ENCODE results near the gene SCUBE3. TPM values are rescaled to one million over a fixed set of nuclear protein-coding genes. Genes with fewer than 3 reads are reported as not detected.

Gene SCUBE3
- total RNA-seq, 2 donors from 2014 or later, result 2.0 to 3.4 TPM

DNA sequence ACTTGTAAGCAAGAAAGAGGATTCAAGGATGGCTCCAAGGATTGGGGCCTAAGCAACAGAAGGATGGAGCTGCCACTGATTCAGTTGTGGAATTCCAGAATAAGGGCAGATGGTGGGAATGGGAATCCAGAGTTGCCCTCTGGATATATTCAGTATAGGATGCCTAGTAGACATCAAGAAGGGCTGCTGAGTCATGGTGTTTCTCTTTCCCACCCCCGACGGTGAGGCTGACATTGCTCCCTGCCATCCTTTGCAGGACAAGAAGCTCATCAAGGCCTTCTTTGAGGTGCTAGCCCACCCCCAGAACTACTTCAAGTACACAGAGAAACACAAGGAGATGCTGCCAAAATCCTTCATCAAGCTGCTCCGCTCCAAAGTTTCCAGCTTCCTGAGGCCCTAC is 34.5 kb downstream of the SCUBE3 start:
- Histone ChIP-seq H3K27ac (no peak overlapping the region), H3K36me3 (no peaks in the 10 kb centered on the region), H3K9me3 (no peaks in the 10 kb centered on the region), H3K27me3 (replicated peaks; ENCODE audit: insufficient read depth) (no peaks in the 10 kb centered on the region), H3K4me3 (no peak overlapping the region), H3K4me1 (replicated peaks) (no peaks in the 10 kb centered on the region)
- TF ChIP-seq POLR2A (IDR thresholded peaks at IDR 0.05) (no peak), CTCF (IDR thresholded peaks at IDR 0.05) (no peak), POLR2AphosphoS5 (IDR thresholded peaks at IDR 0.05) (no peak)
- 55% methylated on average over 3 of the region's 3 CpGs for WGBS
- DNase-seq (ENCODE audit: low spot score), result no peak
- intact Hi-C loops (cut with DNase I), result no loop called here

GRCh38 chr6:35248965-35249364 is 35.2 kb downstream of the SCUBE3 start:
- TF ChIP-seq CTCF (IDR thresholded peaks at IDR 0.05), result no peak
- no peak for TF ChIP-seq POLR2A (IDR thresholded peaks at IDR 0.05)
- TF ChIP-seq POLR2AphosphoS5 (IDR thresholded peaks at IDR 0.05), result no peak
- DNase-seq (ENCODE audit: low spot score), result no peak
- Histone ChIP-seq H3K27me3 (replicated peaks; ENCODE audit: insufficient read depth) (no peaks in the 10 kb centered on the region), H3K9me3 (no peaks in the 10 kb centered on the region), H3K36me3 (no peaks in the 10 kb centered on the region), H3K4me3 (no peak overlapping the region), H3K27ac (no peak overlapping the region), H3K4me1 (replicated peaks) (no peaks in the 10 kb centered on the region)
- intact Hi-C loops (cut with DNase I), result no loop called here
- WGBS, result 76% methylated on average over 3 of the region's 3 CpGs

GRCh38 chr6:35251949-35252348 is 38.2 kb downstream of the SCUBE3 start:
- DNase-seq (ENCODE audit: low spot score), result no peak
- H3K36me3 ChIP-seq, result no peaks in the 10 kb centered on the region
- H3K4me3 ChIP-seq, result no peak overlapping the region
- TF ChIP-seq POLR2A (IDR thresholded peaks at IDR 0.05) (no peak), CTCF (IDR thresholded peaks at IDR 0.05) (no peak), POLR2AphosphoS5 (IDR thresholded peaks at IDR 0.05) (no peak)
- 100% methylated on average over 3 of the region's 3 CpGs for WGBS
- no peak overlapping the region for H3K27ac ChIP-seq
- intact Hi-C loops (cut with DNase I), result no loop called here
- no peaks in the 10 kb centered on the region for H3K9me3 ChIP-seq
- H3K27me3 ChIP-seq (replicated peaks; ENCODE audit: insufficient read depth), result no peaks in the 10 kb centered on the region
- no peaks in the 10 kb centered on the region for H3K4me1 ChIP-seq (replicated peaks)

GRCh38 chr6:35253249-35253648 is 39.5 kb downstream of the SCUBE3 start:
- Histone ChIP-seq H3K4me3 (no peak overlapping the region), H3K9me3 (no peaks in the 10 kb centered on the region), H3K27ac (no peak overlapping the region), H3K36me3 (no peaks in the 10 kb centered on the region), H3K4me1 (replicated peaks) (no peaks in the 10 kb centered on the region), H3K27me3 (replicated peaks; ENCODE audit: insufficient read depth) (no peaks in the 10 kb centered on the region)
- WGBS, result 89% methylated on average over 1 of the region's 1 CpG
- intact Hi-C loops (cut with DNase I), result no loop called here
- TF ChIP-seq POLR2AphosphoS5 (IDR thresholded peaks at IDR 0.05) (no peak), CTCF (IDR thresholded peaks at IDR 0.05) (no peak), POLR2A (IDR thresholded peaks at IDR 0.05) (no peak)
- no peak for DNase-seq (ENCODE audit: low spot score)

DNA sequence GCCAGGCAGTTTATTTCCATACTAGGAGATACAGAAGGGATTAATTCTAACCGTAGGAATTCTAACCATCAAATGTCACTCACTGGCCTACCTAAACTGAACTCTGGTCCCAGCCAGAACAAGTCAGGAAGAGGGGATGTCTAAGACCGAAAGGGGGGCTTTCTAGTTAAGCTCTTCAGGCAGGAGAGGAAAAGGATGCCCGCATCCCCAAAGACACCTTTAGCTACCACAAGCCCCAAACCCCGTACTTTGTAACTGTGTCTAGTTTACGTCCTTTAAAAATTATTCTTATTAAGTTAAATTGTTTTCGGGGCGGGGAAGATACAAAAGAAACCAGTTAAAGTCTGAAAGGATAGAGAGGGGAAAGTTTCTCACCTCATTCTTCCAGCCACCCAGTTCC is 44.6 kb downstream of the SCUBE3 start:
- TF ChIP-seq POLR2A (IDR thresholded peaks at IDR 0.05) (no peak), CTCF (IDR thresholded peaks at IDR 0.05) (no peak), POLR2AphosphoS5 (IDR thresholded peaks at IDR 0.05) (no peak)
- Histone ChIP-seq H3K27ac (peak overlapping the region; percentile 87 to 94), H3K36me3 (no peaks in the 10 kb centered on the region), H3K4me3 (peak overlapping the region; percentile 54 to 92), H3K27me3 (replicated peaks; ENCODE audit: insufficient read depth) (no peaks in the 10 kb centered on the region), H3K4me1 (replicated peaks) (peaks cover 3% of the 10 kb centered on the region), H3K9me3 (no peaks in the 10 kb centered on the region)
- intact Hi-C loops (cut with DNase I), result no loop called here
- WGBS, result 20% methylated on average over 7 of the region's 7 CpGs
- no peak for DNase-seq (ENCODE audit: low spot score)

All from prostate gland (tissue), 2 donors.